ENCODE measurements around the gene SERPINA6.

DNA sequence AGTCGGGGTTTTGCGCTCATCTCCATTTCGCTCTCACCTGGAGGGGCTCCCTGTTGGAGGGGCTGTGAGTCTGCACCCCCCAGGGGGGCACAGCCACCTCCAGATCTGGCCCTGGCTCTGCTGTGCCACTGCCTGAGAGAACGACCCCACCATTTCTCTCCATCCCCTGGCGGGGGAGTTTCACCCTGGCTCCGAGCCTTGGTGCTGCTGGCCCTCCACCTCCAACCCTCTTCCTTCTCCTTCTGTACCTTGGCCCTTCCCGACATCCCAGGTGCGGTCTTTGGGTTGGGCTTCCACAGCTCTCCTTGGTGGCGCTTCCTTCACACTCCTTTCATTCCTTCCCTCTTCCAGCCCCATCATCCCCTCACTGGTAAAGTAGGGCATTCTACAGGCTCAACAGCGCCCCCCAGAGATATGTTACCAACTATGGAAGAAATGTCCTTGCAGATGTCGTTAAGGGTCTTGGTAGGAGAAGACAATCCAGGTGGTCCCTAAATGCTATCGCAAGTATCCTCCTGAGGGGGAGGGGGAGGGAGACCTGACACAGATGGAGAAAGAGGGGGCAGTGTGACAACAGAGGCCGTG is 49.0 kb upstream of the SERPINA6 start:
- TF ChIP-seq, protein P1, sequence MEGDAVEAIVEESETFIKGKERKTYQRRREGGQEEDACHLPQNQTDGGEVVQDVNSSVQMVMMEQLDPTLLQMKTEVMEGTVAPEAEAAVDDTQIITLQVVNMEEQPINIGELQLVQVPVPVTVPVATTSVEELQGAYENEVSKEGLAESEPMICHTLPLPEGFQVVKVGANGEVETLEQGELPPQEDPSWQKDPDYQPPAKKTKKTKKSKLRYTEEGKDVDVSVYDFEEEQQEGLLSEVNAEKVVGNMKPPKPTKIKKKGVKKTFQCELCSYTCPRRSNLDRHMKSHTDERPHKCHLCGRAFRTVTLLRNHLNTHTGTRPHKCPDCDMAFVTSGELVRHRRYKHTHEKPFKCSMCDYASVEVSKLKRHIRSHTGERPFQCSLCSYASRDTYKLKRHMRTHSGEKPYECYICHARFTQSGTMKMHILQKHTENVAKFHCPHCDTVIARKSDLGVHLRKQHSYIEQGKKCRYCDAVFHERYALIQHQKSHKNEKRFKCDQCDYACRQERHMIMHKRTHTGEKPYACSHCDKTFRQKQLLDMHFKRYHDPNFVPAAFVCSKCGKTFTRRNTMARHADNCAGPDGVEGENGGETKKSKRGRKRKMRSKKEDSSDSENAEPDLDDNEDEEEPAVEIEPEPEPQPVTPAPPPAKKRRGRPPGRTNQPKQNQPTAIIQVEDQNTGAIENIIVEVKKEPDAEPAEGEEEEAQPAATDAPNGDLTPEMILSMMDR (IDR thresholded peaks at IDR 0.05): peak in 2 of 4 donors; percentile 6 to 22
- TF ChIP-seq POLR2A (IDR thresholded peaks at IDR 0.05): no peak
